Measurements from ENCODE around the gene UNC13A.

- TF ChIP-seq, protein P1, sequence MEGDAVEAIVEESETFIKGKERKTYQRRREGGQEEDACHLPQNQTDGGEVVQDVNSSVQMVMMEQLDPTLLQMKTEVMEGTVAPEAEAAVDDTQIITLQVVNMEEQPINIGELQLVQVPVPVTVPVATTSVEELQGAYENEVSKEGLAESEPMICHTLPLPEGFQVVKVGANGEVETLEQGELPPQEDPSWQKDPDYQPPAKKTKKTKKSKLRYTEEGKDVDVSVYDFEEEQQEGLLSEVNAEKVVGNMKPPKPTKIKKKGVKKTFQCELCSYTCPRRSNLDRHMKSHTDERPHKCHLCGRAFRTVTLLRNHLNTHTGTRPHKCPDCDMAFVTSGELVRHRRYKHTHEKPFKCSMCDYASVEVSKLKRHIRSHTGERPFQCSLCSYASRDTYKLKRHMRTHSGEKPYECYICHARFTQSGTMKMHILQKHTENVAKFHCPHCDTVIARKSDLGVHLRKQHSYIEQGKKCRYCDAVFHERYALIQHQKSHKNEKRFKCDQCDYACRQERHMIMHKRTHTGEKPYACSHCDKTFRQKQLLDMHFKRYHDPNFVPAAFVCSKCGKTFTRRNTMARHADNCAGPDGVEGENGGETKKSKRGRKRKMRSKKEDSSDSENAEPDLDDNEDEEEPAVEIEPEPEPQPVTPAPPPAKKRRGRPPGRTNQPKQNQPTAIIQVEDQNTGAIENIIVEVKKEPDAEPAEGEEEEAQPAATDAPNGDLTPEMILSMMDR (IDR thresholded peaks at IDR 0.05): no peak
- TF ChIP-seq POLR2AphosphoS5 (IDR thresholded peaks at IDR 0.05) (no peak), POLR2A (IDR thresholded peaks at IDR 0.05) (no peak), EP300 (IDR thresholded peaks at IDR 0.05) (no peak)
Observed at GRCh38 chr19:17659996-17660395, 28.2 kb downstream of the UNC13A start.

Data from stomach (tissue), 4 donors.